K562 (cell line): ENCODE measurements around the gene KCND3. TPM values are rescaled to one million over a fixed set of nuclear protein-coding genes. Genes with fewer than 3 reads are reported as not detected.

Experiments used
- ATF7 ChIP-seq: fragments of 450-650 bp; IDR thresholded peaks from 2 replicates; pipeline ENCODE4 v1.7.1; 2014; ENCODE audit warnings: mild to moderate bottlenecking, moderate library complexity
- CCNT2 ChIP-seq: IDR thresholded peaks from 2 replicates; pipeline ENCODE4 v1.6.1; 2011; ENCODE audit warnings: borderline replicate concordance, low read depth, mild to moderate bottlenecking, moderate library complexity, mixed read lengths, low read length; ENCODE audit not compliant: insufficient read length; ENCODE audit errors: extremely low read depth
- ETV1 ChIP-seq: fragments of 450-650 bp; conservative IDR thresholded peaks from 2 replicates; pipeline ENCODE4 v1.6.1; 2016; ENCODE audit warnings: missing genetic modification characterization, control low read depth, low read depth, missing compliant biosample characterization
- KHSRP ChIP-seq: fragments of 450-650 bp; IDR thresholded peaks from 2 replicates; pipeline ENCODE4 v1.6.1; 2017
- NR2C1 ChIP-seq, 2 experiments: fragments of 450-650 bp; IDR thresholded peaks; 2 replicates each; pipeline ENCODE4 v1.6.1; 2017; ENCODE audit warnings: mild to moderate bottlenecking in 2 of 2, antibody characterized with exemption in 1 of 2, inconsistent platforms in 1 of 2, missing compliant biosample characterization in 1 of 2, missing genetic modification characterization in 1 of 2
- ZNF184 ChIP-seq: sonication (generic); formaldehyde crosslinking; IDR thresholded peaks from 2 replicates; pipeline ENCODE4 v1.5.0; 2020; ENCODE audit warnings: missing genetic modification reagents
- ZNF23 ChIP-seq: fragments of 250-450 bp; sonication (Bioruptor Pico); IDR thresholded peaks from 2 replicates; pipeline ENCODE4 v1.4.0; 2020; ENCODE audit warnings: mild to moderate bottlenecking
- ZNF644 ChIP-seq: fragments of 200-800 bp; sonication (Bioruptor generic); IDR thresholded peaks from 2 replicates; pipeline ENCODE4 v1.6.1; 2016; ENCODE audit warnings: low read depth, missing genetic modification characterization, missing compliant biosample characterization
- ZNF79 ChIP-seq: fragments of 250-450 bp; sonication (Bioruptor Pico); IDR thresholded peaks from 2 replicates; pipeline ENCODE4 v1.4.0; 2020; ENCODE audit warnings: low read depth, mild to moderate bottlenecking, moderate library complexity
- polyA plus RNA-seq, 8 experiments: library from polyadenylated mRNA; depleted of rRNA in 4 of 8; stranded (reverse) in 5 of 8; unstranded in 3 of 8; fragments of >200 nt; fragmentation: Nextera tagmentation in 2 of 8; fragmentation: Illumina TruSeq in 1 of 8; extraction: Ambion mirVana in 2 of 8; extraction: Trizol in 1 of 8; gene quantifications; 2 replicates each; pipeline versions ENCODE4 v1.2.1 to v1.2.3, GENCODE V29; 2011 to 2014; ENCODE audit warnings: inconsistent platforms in 1 of 8, missing spikeins in 1 of 8
- total RNA-seq, 7 experiments: library from RNA; depleted of rRNA in 6 of 7; stranded (reverse); fragments of >200 nt in 6 of 7; fragmentation: Illumina TruSeq in 2 of 7; extraction: Trizol in 2 of 7; gene quantifications; 2 replicates each; pipeline versions ENCODE4 v1.2.1 to v1.2.3, GENCODE V29; 2011 to 2021; ENCODE audit warnings: low replicate concordance in 1 of 7
- TF ChIP-seq, protein P1 (sequence below): fragments of 200-800 bp; sonication (Bioruptor generic); IDR thresholded peaks from 2 replicates; pipeline ENCODE4 v1.6.1; 2017; ENCODE audit warnings: missing genetic modification characterization, missing compliant biosample characterization
- TF ChIP-seq, protein P2 (sequence below): fragments of 250-450 bp; sonication (Bioruptor Pico); IDR thresholded peaks from 2 replicates; pipeline ENCODE4 v1.9.0; 2021; ENCODE audit warnings: mild to moderate bottlenecking, inconsistent platforms
- TF ChIP-seq, protein P3 (sequence below), 2 experiments: fragments of 450-650 bp; formaldehyde crosslinking in 1 of 2; IDR thresholded peaks; 2 replicates each; pipeline versions ENCODE4 v1.4.0 to v1.6.1; 2014 to 2020; ENCODE audit warnings: mild to moderate bottlenecking in 2 of 2, borderline replicate concordance in 1 of 2, low read depth in 1 of 2
- TF ChIP-seq, protein P4 (sequence below), 2 experiments: fragments of 250-450 bp in 1 of 2; fragments of 450-650 bp in 1 of 2; sonication (Bioruptor Pico) in 1 of 2; IDR thresholded peaks; 2 replicates each; pipeline versions ENCODE4 v1.6.1 to v1.8.0; 2016 to 2021; ENCODE audit warnings: mild to moderate bottlenecking in 2 of 2, moderate library complexity in 2 of 2, missing compliant biosample characterization in 1 of 2, missing genetic modification characterization in 1 of 2

Gene KCND3
- total and polyA plus RNA-seq, 9 of the 15 experiments (the other 6 are each of a cell fraction or from before 2014, with no cell fraction given), result not detected

DNA sequence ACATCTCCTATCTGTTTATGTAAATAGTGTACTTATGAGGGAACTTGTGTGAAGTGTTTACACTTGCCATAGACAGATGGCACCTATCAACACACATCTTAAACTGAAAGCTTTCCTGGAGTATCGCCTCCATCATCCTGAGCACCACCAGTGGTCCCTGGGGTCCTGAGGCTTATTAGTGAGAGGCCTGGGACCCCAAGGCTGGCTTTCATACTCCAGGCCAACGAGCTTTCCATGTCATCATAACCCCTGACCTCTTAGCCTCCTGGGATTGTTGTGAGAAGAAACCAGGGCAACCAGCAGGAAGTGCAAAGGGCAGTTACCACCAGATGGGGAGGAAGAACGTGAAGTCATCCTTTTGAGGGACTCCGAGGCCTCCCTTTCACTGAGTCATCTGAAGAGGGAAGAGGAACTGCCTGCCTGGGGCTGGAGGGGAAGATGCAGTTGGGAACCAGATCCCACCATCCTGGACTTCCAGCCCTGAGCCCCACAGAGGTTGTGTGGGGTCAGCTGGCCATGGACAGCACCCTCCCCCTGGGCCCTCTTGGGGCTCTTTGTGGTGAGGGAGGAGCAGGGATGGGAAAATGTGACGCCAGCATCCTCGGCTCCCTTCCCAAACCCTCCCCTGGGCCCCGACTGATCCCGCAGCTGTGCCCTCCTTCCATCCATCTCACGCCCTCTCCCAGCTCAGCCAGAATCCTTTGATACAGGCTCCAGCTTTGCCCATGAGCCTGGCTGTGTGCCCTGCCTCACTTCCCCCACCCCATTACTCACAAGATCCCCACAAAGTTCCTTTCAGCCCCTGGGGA lies 256.1 kb downstream of the KCND3 start (continued):
- TF ChIP-seq, protein P1, sequence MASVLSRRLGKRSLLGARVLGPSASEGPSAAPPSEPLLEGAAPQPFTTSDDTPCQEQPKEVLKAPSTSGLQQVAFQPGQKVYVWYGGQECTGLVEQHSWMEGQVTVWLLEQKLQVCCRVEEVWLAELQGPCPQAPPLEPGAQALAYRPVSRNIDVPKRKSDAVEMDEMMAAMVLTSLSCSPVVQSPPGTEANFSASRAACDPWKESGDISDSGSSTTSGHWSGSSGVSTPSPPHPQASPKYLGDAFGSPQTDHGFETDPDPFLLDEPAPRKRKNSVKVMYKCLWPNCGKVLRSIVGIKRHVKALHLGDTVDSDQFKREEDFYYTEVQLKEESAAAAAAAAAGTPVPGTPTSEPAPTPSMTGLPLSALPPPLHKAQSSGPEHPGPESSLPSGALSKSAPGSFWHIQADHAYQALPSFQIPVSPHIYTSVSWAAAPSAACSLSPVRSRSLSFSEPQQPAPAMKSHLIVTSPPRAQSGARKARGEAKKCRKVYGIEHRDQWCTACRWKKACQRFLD, result peak; percentile 57
- TF ChIP-seq, protein P2, sequence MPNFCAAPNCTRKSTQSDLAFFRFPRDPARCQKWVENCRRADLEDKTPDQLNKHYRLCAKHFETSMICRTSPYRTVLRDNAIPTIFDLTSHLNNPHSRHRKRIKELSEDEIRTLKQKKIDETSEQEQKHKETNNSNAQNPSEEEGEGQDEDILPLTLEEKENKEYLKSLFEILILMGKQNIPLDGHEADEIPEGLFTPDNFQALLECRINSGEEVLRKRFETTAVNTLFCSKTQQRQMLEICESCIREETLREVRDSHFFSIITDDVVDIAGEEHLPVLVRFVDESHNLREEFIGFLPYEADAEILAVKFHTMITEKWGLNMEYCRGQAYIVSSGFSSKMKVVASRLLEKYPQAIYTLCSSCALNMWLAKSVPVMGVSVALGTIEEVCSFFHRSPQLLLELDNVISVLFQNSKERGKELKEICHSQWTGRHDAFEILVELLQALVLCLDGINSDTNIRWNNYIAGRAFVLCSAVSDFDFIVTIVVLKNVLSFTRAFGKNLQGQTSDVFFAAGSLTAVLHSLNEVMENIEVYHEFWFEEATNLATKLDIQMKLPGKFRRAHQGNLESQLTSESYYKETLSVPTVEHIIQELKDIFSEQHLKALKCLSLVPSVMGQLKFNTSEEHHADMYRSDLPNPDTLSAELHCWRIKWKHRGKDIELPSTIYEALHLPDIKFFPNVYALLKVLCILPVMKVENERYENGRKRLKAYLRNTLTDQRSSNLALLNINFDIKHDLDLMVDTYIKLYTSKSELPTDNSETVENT (CRISPR knock-in tag), result no peak
- TF ChIP-seq KHSRP (no peak), ZNF79 (no peak), NR2C1 (IDR thresholded peaks at IDR 0.05) (peak; percentile 87), NR2C1 (tag; IDR thresholded peaks at IDR 0.05) (peak; percentile 96), CCNT2 (no peak), ATF7 (peak; percentile 72), ZNF23 (CRISPR knock-in tag) (no peak), ZNF184 (no peak), ZNF644 (tag) (no peak), ETV1 (tag) (peak; percentile 62; the same call in 1 of the 2 replicates)
- TF ChIP-seq, protein P3, sequence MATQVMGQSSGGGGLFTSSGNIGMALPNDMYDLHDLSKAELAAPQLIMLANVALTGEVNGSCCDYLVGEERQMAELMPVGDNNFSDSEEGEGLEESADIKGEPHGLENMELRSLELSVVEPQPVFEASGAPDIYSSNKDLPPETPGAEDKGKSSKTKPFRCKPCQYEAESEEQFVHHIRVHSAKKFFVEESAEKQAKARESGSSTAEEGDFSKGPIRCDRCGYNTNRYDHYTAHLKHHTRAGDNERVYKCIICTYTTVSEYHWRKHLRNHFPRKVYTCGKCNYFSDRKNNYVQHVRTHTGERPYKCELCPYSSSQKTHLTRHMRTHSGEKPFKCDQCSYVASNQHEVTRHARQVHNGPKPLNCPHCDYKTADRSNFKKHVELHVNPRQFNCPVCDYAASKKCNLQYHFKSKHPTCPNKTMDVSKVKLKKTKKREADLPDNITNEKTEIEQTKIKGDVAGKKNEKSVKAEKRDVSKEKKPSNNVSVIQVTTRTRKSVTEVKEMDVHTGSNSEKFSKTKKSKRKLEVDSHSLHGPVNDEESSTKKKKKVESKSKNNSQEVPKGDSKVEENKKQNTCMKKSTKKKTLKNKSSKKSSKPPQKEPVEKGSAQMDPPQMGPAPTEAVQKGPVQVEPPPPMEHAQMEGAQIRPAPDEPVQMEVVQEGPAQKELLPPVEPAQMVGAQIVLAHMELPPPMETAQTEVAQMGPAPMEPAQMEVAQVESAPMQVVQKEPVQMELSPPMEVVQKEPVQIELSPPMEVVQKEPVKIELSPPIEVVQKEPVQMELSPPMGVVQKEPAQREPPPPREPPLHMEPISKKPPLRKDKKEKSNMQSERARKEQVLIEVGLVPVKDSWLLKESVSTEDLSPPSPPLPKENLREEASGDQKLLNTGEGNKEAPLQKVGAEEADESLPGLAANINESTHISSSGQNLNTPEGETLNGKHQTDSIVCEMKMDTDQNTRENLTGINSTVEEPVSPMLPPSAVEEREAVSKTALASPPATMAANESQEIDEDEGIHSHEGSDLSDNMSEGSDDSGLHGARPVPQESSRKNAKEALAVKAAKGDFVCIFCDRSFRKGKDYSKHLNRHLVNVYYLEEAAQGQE (IDR thresholded peaks at IDR 0.05; ENCODE audit: borderline replicate concordance), result no peak
- TF ChIP-seq, protein P3 (CRISPR knock-in tag; IDR thresholded peaks at IDR 0.05; ENCODE audit: low read depth), result peak; percentile 45; the same call in 1 of the 2 replicates
- TF ChIP-seq, protein P4, sequence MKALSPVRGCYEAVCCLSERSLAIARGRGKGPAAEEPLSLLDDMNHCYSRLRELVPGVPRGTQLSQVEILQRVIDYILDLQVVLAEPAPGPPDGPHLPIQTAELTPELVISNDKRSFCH (CRISPR knock-in tag; IDR thresholded peaks at IDR 0.05), result no peak
- TF ChIP-seq, protein P4 (tag; IDR thresholded peaks at IDR 0.05), result no peak; the same call in 1 of the 2 replicates
